GOT3 (cell line): Measurements from ENCODE around the gene DCAF5.
A peak's percentile ranks its signal among the peaks of the same experiment; 100 is the strongest.
"Not testable (repeated sequence)": the region's sequence is repeated elsewhere in the genome, so short reads cannot be mapped to it uniquely, and the experiment has no call there.

ENCODE experiments used
- DNase-seq: peaks from one replicate; lab custom pipeline; 2025; ENCODE audit warnings: mixed read lengths; lab: John Stamatoyannopoulos, UW

DCAF5 gene, protein sequence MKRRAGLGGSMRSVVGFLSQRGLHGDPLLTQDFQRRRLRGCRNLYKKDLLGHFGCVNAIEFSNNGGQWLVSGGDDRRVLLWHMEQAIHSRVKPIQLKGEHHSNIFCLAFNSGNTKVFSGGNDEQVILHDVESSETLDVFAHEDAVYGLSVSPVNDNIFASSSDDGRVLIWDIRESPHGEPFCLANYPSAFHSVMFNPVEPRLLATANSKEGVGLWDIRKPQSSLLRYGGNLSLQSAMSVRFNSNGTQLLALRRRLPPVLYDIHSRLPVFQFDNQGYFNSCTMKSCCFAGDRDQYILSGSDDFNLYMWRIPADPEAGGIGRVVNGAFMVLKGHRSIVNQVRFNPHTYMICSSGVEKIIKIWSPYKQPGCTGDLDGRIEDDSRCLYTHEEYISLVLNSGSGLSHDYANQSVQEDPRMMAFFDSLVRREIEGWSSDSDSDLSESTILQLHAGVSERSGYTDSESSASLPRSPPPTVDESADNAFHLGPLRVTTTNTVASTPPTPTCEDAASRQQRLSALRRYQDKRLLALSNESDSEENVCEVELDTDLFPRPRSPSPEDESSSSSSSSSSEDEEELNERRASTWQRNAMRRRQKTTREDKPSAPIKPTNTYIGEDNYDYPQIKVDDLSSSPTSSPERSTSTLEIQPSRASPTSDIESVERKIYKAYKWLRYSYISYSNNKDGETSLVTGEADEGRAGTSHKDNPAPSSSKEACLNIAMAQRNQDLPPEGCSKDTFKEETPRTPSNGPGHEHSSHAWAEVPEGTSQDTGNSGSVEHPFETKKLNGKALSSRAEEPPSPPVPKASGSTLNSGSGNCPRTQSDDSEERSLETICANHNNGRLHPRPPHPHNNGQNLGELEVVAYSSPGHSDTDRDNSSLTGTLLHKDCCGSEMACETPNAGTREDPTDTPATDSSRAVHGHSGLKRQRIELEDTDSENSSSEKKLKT

DNA sequence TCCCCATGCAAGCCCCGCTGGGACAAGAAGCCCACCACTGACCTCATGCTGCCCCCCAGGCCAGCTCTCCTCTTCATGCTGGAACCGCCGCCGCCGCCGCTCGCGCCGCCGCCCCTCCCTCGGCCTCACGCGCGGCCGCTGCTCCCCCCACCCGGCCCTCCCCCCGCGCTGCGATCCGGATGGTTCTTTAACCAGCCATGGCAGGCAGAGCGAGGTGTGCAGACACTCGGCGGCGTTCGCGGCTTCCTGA lies at the start of gene DCAF5:
DCAF5 (minus strand) TSS at position 218 of the 250 bp plus-strand sequence; CDS start at position 77, 141 bp downstream.
- no peak for DNase-seq

- DNase-seq: no peak
Observed at GRCh38 chr14:69199786-69200185, 46.9 kb upstream of the DCAF5 start.

DNA sequence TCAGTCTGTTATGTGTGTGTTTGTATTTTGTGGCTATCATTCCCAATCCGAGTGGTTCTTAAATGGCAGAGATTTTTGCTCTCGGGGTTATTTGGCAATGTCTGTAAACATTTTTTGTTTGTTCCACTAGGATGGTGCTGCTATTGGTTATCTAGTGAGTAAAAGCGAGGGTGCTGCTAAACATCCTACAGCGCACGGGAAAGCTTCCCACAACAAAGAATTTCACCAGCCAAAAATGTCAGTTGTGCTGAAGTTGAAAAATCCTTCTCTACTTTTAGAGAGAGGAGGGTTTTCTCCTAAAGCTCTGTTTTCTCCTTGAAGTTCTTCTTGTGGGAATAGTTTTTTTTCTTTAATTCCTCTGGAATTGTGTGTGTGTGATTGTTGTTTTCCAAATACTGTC lies 40.8 kb upstream of the DCAF5 start:
- no peak for DNase-seq

DNA sequence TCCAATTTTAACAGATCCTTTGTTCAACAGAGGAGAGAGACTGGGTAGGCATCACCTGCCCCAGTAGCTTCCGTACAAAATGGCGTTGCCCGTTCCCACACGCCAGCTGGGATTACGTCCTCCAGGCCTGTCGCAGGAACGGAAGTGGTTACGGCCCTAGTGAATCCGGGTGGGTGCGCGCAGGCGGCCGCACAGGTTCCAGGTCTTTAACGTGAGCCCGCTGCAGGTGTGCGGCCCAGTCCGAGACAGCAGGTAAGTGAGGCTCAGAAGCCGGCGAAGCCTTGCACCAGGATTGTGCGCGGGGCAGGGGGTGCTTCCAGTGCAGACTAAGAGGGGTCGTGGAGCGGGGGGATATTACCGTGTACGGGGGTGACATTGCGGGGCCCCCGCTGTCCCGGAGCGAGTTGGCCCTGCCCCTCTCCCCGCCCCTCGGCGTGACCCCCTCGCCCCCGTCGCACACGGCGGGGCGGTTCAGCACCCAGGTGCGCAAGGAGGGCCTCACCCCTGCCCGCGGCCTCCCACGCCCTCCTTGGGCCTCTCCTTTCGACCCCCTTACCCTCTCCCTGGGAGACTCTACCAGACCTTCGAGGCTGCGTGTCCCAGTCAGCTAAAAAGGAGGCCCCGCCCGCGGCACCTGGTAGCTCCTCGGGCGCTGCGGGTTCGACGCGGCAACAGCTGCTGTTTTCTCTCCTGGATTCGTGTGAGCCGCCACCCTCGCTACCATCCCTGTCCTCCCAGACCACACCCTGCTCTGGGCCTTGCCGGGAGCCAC lies 38.6 kb upstream of the DCAF5 start, which contains the start of gene EXD2:
EXD2 (plus strand) TSS at position 159 of the 772 bp plus-strand sequence. CDS start 17,973 bp downstream, outside the sequence.
- peak; percentile 3 for DNase-seq

GRCh38 chr14:69190191-69190590 lies 37.3 kb upstream of the DCAF5 start:
- no peak for DNase-seq

DNA sequence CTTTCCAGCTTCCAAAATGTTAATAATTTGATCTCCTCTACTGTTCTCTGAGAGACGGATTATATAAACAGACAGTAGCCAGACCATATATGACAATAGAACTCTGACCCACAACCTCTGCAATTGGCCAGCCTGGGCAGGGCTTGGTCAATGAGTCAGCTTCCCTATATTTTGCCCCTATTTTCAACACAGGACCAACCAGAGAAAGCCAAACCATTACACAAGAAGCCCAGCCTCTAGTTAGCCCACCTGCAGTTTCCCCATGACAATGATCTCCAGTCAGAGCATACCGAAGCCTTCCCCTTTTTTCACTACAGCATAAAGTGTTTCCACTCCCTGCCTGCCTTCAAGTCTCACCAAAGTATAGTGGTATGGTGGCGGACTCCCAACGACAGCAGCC lies 30.8 kb upstream of the DCAF5 start:
- DNase-seq: no peak

DNA sequence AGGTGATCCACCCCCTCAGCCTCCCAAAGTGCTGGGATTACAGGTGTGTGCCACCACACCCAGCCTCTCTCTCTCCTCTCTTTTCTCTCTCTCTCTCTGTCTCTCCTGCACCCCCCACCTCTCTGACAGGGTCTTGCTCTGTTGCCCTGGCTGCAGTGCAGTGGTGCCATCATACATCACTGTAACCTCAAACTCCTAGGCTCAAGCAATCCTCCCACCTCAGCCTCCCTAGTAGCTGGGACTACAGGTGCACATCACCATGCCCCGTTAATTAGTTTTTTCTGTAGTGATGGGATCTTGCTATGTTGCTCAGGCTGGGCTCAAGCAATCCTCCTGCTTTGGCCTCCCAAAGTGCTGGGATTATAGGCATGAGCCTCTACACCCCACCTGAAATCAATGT lies 29.7 kb upstream of the DCAF5 start:
- DNase-seq: not testable (repeated sequence)

DNA sequence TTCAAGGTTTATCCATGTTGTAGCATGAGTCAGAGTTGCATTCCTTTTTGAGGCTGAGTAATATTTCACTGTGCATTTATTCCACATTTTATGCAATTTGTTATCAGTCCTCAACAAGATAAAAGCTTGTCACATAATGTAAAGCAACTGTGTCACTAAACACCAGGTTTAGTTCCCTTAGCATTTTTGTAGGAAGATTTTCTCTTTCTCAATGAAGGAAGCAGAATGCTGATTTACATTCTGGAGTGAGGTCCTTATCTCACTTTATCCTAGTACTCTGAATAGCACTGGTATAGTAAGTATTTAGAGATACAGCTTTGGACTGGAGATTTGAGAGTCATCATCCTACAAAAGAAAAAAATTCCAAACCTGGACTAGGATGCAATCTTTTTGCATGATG lies 28.6 kb upstream of the DCAF5 start:
- DNase-seq: no peak

- DNase-seq: no peak
Observed at GRCh38 chr14:69175130-69175529, 22.2 kb upstream of the DCAF5 start.

DNA sequence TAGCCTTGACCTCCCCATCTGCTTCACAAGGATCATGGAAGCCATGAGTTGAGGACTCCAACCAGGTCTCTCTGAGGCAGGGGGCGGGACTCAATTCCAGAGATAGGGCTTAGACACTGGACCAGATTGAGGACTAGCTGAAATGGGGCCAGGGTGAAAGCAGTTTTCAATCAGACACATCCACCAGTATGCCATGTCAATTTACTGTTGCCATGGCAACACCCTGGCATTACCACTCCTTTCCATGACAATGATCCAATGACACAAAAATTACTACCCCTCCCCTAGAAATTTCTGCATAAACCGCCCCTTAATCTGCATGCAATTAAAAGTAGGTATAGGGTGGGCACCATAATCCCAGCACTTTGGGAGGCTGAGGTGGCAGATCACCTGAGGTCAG lies 18.6 kb upstream of the DCAF5 start:
- no peak for DNase-seq

DNA sequence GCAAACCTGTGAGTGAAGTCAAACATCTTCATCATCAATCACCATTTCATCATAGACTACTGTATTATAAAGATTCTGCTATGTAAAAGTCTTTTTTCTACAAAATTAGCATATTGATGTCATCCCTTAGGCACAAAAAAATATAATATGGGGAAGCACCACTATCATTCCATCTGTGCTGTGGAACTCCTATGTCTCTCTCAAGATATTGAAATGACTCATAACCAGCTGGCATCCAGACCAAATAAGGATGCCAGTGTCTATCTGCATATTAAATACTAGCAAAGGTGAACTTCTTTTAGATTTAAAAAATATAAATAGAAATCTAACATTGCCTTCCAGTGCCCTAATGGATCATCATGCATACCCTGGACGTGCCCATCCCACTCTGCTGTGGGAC lies 17.9 kb upstream of the DCAF5 start:
- no peak for DNase-seq

DNA sequence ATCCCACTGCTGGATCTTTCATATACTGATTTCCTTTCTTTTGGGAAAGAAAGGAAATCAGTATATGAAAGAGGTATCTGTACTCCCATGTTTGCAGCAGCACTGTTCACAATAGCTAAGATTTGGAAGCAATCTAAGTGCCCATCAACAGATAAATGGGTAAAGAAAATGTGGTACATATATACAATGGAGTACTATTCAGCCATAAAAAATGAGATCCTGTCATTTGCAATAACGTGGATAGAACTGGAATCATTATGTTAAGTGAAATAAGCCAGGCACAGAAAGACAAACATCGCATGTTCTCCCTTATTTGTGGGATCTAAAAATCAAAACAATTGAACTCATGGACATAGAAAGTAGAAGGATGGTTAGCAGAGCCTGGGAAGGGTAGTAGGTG lies 12.9 kb upstream of the DCAF5 start:
- not testable (repeated sequence) for DNase-seq

DNA sequence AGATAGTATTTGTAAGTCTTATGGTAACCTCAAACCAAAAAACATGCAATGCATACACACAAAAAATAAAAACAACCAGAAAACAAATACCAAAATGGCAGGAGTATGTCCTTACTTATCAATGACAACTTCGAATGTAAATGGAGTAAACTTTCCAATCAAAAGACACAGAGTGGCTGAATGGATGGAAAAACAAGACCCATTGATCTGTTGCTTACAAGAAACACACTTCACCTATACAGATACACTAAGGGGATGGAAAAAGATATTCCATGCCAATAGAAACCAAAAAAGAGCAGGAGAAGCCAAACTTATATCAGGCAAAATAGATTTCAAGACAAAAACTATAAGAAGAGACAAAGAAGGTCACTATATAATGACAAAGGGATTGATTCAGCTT lies 8.7 kb upstream of the DCAF5 start:
- DNase-seq: no peak

DNA sequence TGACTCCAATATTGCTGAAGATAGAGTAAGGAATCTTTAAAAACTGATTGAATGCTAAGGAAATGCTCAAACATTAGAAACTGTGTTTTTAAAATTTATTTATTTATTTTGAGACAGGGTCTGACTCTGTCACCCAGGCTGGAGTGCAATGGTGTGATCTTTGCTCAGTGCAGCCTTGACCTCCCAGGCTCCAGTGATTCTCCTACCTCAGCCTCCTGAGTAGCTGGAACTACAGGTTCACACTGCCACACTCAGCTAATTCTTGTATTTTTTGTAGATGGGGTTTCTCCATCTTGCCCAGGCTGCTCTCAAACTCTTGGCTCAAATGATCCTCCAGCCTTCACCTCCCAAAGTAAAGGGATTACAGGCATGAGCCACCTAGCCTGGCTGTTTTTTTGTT lies 3.3 kb upstream of the DCAF5 start:
- DNase-seq: no peak

GRCh38 chr14:69154779-69155178 lies 1.9 kb upstream of the DCAF5 start:
- DNase-seq: no peak

DNA sequence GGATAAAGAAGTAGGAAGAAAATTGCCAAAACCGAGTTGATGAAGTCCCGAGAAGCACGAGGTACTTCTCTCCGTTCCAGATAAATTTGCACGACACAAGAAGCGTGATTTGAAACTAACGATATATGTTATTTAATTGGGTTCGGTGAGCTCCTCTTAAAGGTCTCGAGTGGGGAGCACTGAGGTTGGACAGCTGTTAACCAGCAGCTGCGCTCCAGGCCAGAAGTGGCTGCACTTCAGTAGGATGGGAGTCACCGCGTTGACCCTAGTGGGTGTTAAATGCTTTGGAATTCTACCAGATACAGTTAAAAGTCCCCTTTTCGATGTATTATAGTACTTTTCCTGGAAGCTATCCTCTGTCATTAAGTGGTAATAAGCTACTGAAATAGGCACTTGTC lies 953 bp upstream of the DCAF5 start:
- DNase-seq: no peak

DNA sequence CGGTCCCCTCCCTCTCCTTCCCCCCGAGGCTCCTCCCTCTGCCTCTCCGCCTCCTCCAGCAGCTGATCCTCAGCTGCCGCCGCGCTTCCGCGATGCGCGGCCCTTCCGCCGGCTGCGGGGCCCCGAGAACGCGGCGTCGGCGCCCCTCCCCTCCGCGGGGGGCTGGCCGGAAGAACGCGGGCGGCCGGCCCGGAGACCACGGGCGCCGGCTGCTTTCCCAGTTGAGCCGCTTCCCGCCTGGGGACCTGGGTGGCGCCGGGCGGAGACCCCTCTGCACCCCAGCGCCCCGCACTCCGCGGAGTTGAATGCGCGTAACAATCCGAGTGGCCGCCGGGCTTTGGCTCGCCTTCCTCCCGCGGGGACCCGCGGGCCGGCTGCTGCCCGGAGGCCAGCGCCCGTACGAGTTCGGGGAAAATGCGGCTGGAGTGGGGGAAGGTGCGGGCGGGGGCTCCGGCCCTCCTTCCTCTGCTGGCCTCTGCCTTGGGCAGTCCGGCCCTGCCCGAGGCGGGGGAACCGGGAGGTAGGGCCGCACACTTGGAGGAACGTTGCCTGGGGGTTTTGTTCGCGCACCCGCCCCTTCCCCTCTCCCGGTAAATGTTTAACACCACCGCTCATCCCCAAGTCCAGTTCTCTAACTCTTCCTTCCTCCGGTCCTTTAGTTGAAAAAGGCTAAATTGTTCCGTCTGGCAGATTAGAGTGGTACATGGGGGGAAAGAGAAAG lies 393 bp upstream of the DCAF5 start:
- peak; percentile 36 for DNase-seq

DNA sequence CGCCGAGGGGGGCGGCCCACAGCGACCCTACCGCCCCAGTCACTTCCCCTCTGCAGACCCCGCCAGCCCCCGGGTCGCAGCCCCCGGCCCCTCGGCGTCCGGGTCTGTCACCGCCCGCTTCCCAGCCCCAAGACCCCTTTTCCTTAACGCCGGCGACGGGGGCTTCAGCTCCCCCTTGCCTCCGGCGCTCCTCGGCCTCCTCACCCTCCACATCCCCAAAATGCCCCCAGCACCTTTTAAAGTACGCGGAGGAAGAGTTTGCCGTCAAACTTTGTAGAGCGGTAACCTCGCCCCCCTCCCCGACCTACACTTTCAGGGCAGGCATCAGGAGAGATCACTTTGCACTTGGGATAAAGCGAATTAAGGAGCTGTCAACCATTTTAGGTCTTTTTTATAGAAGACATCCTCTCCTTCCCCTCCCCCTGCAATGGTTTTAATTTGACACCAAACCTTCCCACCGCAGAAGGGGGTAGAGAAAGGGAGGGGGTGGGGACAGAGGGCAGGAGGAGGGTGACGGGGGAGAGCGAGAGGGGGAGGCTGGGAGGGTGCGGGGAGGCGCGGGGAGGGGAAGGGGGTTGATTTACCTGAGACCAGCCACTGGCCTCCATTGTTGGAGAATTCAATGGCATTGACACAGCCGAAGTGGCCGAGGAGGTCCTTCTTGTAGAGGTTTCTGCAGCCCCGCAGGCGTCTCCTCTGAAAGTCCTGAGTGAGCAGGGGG lies 578 bp downstream of the DCAF5 start:
- no peak for DNase-seq

DNA sequence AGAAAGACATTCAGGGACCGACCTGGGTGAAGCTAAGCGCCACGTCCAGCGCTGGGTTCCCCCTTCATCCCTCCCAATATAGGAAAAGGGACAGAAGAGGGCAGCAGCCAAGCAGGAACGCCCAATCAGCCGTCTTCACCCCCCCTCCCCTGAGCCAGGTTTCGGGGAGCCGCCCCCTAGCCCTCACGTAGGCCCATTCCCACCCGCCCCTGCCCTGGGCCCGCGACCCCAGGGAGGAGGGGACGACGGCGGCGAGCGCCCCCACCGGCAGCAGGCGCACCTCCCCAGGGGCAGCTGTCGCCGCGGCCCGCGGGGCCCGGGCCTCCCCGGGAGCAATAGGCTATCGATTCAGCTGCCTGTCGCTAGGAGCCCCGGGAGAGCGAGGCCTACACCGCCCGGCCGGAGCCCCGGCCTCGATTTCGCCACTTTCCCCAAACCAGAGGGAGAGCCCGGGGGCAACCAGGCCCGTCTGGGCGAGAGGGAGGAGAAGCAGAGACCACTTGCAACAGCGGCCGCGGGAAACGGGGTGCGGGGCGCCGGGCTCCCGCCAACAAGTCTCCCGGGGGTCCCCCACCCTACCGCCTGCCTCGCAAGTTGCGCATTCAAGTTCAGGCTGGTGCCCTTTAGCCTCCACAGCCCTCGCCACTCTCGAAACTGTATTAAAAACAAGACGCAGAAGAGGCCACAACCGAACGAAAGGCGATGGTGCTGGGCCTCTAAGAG lies 1.3 kb downstream of the DCAF5 start:
- no peak for DNase-seq
